ENCODE results near the gene UBE2H.
"Not testable (repeated sequence)": the region's sequence is repeated elsewhere in the genome, so short reads cannot be mapped to it uniquely, and the experiment has no call there.

Gene UBE2H

DNA sequence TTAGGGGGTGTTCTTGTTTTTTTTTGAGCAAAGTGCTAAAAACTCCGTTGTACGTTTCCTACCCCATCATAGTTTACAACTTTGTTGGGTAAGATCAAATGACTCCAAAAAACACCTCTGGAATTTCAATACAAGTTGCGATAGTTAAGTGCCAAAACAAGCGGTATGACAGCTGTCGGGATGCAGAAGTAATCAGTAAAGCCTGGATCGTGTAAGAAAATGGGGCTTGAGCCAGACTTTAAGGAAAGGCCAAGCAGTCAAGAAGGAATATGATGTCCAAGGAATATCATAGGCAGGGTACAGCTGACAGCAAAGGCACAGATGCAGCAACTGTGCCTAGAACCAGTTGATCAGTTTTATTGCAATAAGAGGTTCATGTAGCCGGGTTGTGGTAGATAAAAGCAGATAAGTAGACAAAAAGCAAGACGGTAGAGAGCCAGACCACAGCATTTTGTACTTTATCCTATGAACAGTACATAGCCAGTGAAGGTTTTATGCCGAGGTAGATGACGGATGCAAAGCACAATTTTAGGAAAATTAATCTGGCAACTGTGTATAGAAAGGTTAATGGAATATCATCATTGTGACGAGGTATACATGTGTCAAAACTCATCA lies 45.5 kb downstream of the UBE2H start:
- DNase-seq = no peak

DNA sequence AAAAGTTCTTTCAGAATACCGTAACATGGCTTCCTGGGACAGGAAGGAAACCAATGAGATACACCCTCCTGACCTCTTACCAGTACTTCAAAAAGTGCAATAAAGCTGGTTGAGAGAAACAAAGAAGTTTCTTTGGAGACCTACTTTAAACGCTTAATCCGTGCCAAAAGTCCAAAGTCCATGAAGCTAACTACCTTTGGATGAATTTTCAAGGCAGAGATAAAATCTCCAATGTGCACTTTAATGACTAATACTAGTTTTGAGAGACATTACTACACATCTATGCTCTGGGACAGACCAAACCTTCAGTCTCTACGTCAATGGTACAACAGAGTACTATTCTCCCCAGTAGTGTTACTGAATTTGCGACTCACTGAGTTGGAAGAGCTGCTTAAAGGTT lies 46.1 kb downstream of the UBE2H start:
- no peak for DNase-seq

DNA sequence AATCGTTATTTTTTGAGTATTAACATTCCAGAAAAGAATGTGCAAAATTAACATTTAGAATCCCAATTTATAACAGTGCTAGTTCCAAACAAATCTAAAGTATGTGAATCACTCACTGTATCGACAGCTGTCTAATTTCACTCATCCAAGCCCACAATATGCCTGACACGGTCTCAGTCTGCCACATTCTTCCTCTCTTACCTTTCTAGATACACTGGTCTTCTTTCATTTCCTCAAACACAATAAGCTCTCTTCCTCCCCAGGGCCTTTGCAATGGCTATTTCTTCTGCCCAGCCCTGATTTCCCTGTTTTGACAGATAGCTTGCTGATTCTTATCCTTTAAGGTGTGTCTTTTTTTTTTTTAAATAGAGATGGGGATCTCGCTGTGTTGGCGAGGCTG lies 48.8 kb downstream of the UBE2H start:
- DNase-seq = no peak

DNA sequence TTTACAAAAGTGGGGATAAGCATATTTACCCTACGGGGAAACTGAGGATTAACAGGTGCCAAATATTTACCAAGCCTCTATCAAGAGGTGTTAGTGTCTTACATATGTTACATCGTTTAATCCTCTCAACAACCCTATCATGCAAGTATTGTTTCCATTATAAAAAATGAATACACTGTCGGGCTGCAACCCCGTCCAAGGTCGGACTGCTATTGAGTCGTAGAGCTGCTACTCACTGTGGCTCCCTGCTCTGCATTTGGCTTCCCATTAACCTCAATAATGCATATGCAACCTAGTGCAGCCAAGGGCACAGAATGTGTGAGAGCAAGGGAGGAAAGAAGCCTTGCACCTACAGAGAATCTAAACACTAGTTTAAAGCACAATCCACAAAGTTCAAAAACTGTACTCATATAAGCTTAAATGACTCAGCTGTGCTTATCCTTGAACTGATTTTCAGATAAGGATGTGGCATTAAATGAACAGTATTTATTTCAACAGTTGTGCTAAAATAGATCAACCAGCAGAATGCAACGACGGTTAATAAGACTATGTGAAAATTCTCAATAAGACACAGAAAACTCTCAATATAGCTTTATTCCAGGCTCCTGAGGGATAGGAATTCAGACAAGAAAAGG lies 49.9 kb downstream of the UBE2H start:
- no peak for DNase-seq

DNA sequence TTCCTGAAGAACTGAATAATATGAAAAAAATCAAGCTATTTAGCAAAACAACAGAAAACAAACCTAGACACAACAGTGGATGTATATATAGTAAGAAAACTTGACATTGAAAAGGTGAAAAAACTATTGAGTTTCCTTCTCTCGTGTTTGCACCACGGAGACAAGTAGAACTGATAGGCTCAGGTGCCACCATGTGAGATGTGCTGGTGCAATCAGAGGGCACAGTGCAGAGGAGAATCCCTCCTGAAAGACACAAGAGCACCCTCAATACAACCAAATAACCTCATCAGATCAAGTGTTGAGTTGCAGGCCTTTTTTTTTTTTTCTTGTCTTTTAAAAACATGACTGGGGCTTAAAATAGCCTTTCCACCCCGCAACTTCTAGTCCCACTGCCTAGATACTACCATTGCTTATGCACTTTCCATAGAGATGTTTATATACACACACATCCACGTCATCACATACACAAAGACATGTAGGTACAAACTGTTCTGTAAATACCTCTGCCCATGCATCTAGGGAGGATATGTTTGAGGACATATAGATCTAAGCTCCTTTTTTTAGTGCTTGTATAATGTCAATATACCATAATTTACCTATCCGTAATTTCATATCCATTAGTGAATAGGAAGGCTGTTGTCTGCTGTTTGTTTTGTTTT lies 54.1 kb downstream of the UBE2H start:
- no peak for DNase-seq

DNA sequence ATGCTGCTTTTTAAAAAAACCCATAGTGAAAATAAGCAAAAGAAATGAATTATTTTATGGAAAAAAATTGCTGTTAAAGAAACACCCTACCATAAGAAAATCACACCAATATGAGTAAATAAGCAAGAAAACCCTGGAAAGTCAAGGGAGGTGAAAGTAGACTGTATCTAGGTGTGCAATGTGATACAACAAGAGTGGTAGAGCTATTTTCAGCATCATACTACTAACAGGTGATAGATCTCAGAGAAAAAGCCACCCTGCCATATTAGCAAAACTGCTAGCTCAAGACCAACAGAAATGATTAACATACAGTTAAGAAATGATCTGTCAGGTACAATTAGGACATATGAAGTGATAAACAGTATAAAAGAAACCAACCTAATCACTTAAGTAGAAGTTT lies 54.8 kb downstream of the UBE2H start:
- DNase-seq = no peak

DNA sequence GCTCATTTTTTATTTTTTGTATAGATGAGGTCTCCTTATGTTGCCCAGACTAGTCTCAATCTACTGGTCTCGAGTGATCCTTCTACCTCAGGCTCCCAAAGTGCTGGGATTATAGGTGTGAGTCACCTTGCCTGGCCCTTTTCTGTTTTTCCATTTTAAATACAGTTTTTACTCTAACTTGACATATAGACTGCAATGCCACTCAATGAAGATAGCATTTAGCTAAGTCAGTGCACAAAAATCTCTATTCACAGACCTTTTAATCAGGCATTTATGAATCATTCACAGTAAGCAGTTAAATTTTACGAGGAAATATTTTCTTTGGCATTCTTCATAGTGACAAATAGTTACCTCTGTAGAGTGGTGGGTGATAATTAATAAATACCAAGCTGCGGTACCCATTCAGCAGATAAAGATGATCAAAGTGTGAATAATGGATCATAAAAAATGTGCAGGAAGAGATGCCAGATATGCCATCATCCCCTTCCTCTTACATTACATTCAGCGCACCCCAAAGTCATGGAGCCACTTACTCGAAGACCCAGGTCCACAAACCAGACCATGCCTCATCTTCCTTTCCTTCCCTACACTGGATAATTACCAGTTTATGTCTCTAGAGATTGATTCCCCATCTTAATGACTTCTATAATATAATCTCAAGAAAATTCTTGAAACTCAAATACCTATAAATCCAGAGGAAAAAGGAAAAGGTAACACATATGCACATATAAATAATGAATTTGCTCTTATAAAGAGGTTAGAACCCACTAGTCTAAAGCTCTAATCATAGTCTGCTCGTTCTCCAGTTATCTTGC lies 56.0 kb downstream of the UBE2H start:
- DNase-seq = no peak

DNA sequence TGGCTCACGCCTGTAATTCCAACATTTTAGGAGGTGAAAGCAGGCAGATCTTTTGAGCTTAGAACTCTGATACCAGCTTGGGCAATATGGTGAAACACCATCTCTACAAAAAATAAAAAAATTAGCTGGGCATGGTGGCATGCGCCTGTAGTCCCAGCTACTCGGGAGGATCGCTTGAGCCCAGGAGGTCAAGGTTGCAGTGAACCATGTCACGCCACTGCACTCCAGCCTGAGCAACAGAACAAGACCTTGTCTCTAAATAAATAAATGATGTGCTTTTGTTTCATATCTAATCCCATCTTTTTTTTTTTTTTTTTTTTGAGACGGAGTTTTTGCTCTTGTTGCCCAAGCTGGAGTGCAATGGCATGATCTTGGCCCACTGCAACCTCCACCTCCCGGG lies 58.6 kb downstream of the UBE2H start:
- not testable (repeated sequence) for DNase-seq

DNA sequence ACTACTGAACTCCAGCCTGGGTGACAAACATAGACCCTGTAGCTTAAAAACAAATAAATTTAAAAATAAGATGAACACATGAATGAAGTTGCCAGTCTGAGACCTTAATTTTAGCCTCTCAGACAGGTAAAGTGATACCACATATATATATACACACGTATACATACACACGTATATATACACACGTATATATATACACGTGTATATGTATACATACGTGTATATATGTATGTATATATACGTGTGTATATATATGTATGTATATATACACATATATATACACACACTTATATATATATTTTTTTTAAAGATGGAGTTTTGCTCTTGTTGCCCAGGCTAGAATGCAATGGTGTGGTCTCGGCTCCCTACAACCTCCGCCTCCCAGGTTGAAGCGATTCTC lies 62.7 kb downstream of the UBE2H start:
- DNase-seq = no peak

DNA sequence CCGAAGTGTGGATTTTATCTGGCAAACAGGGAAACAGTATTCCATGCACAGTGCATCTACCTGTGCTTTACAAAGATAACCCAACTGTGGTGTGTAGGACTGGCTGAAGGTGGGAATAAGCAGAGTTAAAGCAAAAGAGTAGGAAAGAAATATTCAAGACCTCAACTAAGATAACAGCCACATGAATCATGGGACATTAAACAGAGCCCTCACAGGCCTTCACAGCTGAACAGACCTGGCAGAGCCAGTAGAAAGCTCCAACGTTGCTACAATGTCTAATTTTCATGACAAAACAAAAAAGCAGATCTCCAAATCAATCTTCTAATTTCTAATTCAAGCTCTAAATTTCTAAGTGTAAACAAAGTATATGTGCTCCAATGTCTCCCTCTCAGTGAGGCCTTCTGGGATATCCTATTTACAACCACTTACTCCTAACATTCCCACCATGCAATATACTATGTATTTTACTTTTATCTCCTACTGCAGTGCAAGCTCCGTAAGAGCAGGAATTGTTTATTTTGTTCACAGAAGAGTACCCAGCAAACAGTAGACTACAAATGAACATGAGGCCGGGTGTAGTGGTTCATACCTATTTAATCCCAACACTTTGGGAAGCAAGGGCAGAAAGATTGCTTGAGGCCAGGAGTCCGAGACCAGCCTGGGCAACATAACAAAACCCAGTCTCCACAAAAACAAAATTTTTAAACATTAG lies 63.5 kb downstream of the UBE2H start:
- DNase-seq = no peak

DNA sequence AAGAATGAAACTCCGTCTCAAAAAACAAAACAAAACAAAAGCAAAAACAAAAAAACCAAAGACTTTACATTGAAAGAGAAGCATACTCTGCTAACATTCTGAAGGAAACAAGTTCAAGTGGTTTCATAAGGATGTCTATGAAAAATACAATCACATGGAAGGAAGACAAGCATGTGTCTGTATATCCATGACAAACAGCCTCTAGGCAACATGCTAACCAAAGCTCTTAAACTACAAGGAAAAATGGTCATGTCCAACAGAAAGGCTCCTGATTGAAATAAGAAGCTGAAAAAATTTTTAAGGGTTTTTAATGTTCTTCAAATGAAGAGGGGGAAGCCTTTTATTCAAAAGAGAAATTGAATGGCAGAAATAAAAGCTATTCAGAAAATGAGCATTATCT lies 64.9 kb downstream of the UBE2H start:
- no peak for DNase-seq

DNA sequence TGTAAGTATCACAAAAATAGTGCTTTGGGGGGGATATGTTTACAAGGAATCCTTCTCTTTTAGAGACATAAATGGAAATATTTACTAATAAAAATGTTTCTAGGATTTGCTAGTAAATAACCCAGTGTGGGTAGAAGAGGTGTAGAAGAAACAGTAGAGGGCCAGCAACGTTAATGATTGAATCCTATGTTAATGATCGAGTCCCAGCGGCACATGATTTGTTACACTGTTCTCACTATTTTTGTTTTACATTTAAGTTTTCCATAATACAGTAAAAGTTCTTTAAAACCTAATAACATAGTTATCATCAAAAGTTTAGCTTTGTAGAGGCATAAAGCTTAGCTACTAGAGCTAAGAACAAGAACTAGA lies 66.0 kb downstream of the UBE2H start:
- DNase-seq = no peak

DNA sequence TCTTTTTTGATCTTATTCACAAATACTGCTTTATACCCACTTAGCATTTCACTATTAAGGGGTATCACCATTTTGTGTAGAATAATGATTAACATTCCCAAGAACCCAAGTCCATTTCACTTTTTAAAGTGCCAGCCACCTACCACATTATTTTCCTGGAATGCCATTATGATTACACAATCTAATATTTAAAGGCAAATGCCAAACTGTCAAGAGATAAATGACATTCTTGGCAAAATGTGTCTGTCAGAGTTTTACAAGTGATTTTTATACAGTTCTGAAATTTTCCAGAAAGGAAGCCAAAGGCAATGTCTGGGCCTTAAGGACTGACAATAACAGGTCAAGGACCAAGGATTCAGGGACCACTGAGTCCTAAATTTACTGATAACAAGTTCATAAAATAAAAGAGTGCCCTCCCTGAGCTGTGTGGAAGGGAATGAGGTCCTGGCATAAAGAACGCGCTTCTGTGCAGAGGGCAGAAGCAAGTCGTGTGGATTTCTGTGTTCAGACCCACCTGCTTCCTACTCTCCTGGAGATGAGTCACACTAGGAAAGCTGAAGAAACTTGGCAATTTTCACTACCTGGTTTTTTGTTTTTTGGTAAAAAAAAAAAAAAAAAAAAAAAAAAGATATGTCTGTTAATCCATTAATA lies 66.5 kb downstream of the UBE2H start:
- no peak for DNase-seq

DNA sequence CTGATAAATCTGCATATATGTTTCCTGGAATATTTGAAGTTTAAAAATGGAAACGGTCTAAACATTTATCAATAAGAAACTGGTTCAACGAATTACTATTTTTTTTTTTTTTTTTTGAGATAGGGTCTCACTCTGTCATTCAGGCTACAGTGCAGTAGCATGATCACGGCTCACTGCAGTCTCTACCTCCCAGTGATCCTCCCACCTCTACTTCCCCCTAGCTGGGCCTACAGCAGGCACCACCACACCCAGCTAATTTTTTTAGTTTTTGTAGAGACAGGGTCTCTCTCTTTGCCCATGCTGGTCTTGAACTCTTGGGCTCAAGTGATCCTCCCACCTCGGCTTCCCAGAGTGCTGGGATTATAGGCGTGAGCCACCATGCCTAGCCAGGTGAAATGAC lies 68.3 kb downstream of the UBE2H start:
- DNase-seq = no peak

DNA sequence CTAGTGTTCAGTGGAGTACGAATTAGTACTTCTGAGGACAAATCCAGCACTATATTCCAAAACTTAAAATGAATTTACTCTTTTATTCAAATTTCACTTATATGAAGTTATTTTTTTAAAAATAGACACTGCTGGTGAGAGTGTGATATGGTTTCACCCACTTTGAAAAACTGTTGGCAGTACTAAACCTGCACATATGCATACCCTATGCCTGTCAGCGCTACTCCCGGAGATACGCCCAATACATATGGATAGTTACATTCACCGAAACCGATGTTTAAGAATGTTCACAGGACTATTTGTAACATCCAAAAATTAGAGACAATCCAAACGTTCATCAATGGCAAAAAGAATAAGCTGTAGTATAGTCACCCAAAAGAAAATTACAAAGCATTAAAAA lies 69.6 kb downstream of the UBE2H start:
- no peak for DNase-seq

DNA sequence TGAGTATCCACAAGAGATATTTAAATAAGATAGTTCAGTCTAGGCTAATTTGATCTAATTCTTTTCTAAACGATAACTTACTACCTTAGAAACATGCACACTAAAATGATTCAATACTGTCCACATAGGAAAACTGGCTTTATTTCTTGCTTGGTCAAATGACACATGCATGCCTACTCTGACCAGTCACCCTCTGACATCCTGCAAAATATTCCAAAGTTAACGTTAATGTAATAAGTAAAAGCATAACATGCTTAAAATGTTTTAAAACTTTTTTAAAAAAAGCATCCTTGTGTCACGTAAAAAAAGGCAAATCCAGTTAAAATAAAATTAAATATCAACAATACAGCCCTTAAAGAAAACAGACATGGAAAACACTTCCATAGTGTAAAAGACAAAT lies 70.2 kb downstream of the UBE2H start:
- DNase-seq = no peak

DNA sequence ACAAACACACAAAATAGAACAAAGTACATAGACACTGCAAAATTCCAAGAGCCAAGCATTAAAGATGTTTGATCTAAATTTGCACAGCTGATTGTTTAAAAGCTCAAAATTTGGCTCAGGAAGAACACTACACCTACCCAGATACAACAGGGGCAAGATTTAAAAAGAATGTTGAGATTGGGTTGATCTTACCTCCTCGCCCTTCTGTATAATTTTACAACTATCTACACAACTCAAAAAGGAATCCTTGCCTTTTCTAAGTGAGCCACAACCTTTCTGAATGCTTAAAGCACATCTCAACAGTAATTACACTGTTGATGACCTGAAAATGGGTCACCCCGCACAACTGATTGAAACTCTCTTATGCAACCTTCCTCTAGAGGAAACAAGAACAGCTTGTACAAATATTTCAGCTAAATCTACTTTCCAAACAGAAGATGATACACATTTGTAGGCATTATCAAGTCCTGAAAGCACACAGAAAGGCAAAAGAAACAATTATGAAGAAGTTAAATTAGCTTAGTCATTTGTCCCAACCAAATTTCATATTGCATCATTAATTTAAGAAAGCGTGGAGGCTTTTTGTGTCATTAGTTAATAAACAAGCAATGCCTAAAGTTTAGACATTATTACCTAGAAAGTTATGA lies 75.5 kb downstream of the UBE2H start:
- no peak for DNase-seq

DNA sequence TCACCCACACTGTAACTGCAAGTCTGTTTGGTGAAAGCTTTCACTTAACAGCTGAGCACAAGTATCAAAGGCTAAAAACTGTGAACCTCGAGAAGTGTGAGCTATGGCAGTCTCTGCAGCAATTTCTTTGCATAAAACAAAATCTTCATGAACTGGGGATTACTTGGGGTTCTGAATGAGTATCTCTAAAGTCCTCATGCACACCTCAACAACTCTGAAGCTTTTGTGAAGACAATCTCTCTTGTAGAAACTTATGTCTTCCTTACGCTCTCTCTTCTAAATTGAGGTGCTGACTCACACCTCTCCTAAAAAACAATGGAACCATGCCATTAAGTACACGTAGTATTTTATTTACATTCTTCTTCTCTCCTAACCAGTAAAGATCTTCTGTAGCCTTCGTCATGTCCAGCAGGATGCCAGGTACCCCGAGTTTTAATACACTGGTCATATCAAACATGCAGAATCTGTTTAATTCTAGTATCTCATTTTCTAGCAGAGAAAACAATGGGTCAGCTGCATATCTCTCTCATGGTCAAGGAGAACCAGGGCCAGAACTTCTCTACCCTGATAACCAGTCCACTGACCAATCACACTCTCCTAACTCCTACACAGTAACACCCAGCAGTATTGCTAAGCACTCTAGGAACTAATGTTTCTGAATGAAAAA lies 76.9 kb downstream of the UBE2H start:
- DNase-seq = no peak

DNA sequence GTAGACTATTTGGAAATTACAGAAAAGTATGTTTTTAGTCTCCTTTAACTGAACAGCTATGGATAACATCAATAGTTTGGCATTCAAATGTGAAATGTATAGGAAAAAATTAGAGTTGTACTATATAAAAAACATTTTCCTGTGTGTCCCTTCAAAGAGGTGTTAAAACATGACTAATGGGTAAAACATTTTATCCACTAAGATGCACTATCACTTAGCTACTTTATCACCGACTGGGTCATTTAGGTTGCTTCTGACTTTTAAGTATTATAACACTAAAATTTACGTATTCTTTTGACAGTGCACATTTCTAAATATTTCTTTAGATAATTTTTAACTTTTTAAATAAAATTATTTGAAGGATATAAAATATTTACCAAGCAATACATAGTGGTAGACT lies 77.6 kb downstream of the UBE2H start:
- no peak for DNase-seq

DNA sequence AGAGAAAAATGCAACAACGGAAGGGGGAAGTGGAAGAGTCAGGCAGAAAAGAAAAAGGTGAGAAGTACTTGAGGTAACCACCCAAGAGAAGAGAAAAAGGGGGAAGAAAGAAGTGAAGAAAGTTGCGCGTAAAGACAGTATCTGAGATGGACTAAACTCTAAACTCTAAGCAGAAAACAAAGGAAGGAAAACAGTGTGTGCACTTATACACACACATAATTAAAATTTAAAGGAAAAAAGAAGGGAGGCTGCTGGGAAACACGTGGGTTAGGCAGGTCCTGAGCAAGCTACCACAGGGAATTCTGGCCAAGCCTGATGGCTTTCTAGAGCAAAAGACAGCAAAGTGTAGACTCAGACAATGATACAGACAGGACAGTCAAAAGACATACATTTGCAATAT lies 78.0 kb downstream of the UBE2H start:
- DNase-seq = no peak

DNA sequence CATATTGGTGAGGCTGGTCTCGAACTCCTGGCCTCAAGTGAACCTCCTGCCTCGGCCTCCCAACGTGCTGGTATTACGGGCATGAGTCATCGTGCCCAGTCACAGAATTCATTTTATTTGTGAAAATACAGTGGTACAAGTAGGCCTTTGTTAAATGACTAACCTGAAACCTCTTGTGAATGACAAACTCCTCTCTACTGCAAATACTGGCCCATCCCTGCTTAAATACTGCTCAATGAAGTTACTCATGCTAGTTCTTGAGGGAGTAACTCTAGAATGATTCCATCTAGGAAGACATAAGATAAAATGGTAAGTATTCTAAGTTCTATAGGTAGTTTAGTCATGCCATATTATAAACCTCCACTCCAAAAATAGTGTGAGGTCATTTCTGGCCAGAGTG lies 80.7 kb downstream of the UBE2H start:
- no peak for DNase-seq

DNA sequence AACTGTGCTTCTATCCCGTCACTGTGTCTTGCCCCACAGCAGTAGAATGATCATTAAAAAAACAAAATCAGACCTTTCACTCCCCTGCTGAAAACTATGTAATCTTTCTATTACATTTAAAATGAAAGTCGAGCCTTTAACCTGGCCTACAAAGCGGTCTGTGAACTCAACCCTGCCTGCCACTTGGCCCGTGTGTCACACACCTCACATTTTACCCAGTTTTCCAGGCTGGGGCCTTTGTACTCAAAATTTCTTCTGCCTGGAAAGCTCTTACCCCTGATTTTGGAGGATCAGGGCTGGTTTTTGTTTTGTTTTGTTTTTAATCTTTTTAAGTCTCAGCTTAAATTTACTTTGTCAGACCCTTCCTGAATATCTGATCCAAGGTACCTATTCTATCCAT lies 82.1 kb downstream of the UBE2H start:
- DNase-seq = no peak

All from retina (tissue), 1 donor.